Fibroblast of lung (primary cell): ENCODE measurements around the gene GARNL3. TPM values are rescaled to one million over a fixed set of nuclear protein-coding genes. Genes with fewer than 3 reads are reported as not detected.

ENCODE experiments used
- DNase-seq, 2 donors: peaks; one replicate each; pipeline versions ENCODE4 v3.0.0 to v3.0.0-alpha.2; 2010; ENCODE audit warnings: low read depth in 2 of 2
- H2AFZ ChIP-seq: 2 replicates; pipeline ENCODE4 v1.5.1; 2012; ENCODE audit warnings: low read length, control low read depth, inconsistent platforms
- H3K27ac ChIP-seq: 2 replicates; pipeline ENCODE4 v1.5.1; 2011; ENCODE audit warnings: low read length, control low read depth; ENCODE audit not compliant: insufficient read depth
- H3K27me3 ChIP-seq: 2 replicates; pipeline ENCODE4 v1.5.1; 2011; ENCODE audit warnings: mild to moderate bottlenecking, low read length; ENCODE audit not compliant: control insufficient read depth, insufficient read depth
- H3K36me3 ChIP-seq: 2 replicates; pipeline ENCODE4 v1.5.1; 2011; ENCODE audit warnings: low read length; ENCODE audit not compliant: control insufficient read depth, insufficient read depth
- H3K4me1 ChIP-seq: 2 replicates; pipeline ENCODE4 v1.5.1; 2011; ENCODE audit warnings: low read length; ENCODE audit not compliant: control insufficient read depth, insufficient read depth; ENCODE audit errors: extremely low read depth
- H3K4me2 ChIP-seq: 2 replicates; pipeline ENCODE4 v1.5.1; 2011; ENCODE audit warnings: low read length, control low read depth; ENCODE audit not compliant: insufficient read depth; ENCODE audit errors: extremely low read depth
- H3K4me3 ChIP-seq, 4 experiments: fragments of 200-600 bp in 1 of 4; sonication (generic) in 1 of 4; replicated peaks in 1 of 4; 2 replicates each; pipeline ENCODE4 v1.5.1; 2011 to 2016; ENCODE audit warnings: low read length in 4 of 4, low read depth in 3 of 4, mild to moderate bottlenecking in 3 of 4, control low read depth in 2 of 4, inconsistent platforms in 1 of 4, mixed read lengths in 1 of 4; ENCODE audit not compliant: insufficient read depth in 1 of 4; ENCODE audit errors: control extremely low read depth in 1 of 4
- H3K79me2 ChIP-seq: 2 replicates; pipeline ENCODE4 v1.5.1; 2012; ENCODE audit warnings: mild to moderate bottlenecking, low read length, inconsistent platforms; ENCODE audit not compliant: control insufficient read depth, insufficient read depth
- H3K9ac ChIP-seq: 2 replicates; pipeline ENCODE4 v1.5.1; 2011; ENCODE audit warnings: mild to moderate bottlenecking, low read length, control low read depth; ENCODE audit not compliant: insufficient read depth
- H3K9me3 ChIP-seq: 2 replicates; pipeline ENCODE4 v1.5.1; 2012; ENCODE audit warnings: low read depth, low read length; ENCODE audit not compliant: control insufficient read depth, insufficient read depth
- H4K20me1 ChIP-seq: 2 replicates; pipeline ENCODE4 v1.5.1; 2011; ENCODE audit warnings: low read length; ENCODE audit not compliant: control insufficient read depth, insufficient read depth; ENCODE audit errors: extremely low read depth
- EZH2 ChIP-seq: IDR thresholded peaks from 2 replicates; pipeline ENCODE4 v1.5.1; 2012; ENCODE audit warnings: low read length, control low read depth, mild to moderate bottlenecking; ENCODE audit errors: missing control alignments
- polyA plus RNA-seq, 2 donors: library from polyadenylated mRNA; depleted of rRNA in 1 of 2; stranded (reverse) in 1 of 2; unstranded in 1 of 2; fragments of >200 nt; gene quantifications; 2 replicates each; pipeline ENCODE4 v1.2.1, GENCODE V29; 2011 to 2012; ENCODE audit warnings: missing spikeins in 1 of 2
- total RNA-seq: library from RNA; depleted of rRNA; stranded (reverse); fragments of >200 nt; gene quantifications from 2 replicates; pipeline ENCODE4 v1.2.1, GENCODE V29; 2014
- TF ChIP-seq, protein P1 (sequence below), 2 donors: IDR thresholded peaks in 1 of 2; conservative IDR thresholded peaks in 1 of 2; 1 replicate in 1 of 2; 2 replicates in 1 of 2; pipeline ENCODE4 v1.5.1; 2011 to 2012; ENCODE audit warnings: low read length in 2 of 2, control low read depth in 1 of 2, inconsistent platforms in 1 of 2, low read depth in 1 of 2, mild to moderate bottlenecking in 1 of 2

The GARNL3 gene
- total and polyA plus RNA-seq, 2 donors (not counting 1 experiment from before 2014, with no cell fraction given), result 1.5 to 6.4 TPM

DNA sequence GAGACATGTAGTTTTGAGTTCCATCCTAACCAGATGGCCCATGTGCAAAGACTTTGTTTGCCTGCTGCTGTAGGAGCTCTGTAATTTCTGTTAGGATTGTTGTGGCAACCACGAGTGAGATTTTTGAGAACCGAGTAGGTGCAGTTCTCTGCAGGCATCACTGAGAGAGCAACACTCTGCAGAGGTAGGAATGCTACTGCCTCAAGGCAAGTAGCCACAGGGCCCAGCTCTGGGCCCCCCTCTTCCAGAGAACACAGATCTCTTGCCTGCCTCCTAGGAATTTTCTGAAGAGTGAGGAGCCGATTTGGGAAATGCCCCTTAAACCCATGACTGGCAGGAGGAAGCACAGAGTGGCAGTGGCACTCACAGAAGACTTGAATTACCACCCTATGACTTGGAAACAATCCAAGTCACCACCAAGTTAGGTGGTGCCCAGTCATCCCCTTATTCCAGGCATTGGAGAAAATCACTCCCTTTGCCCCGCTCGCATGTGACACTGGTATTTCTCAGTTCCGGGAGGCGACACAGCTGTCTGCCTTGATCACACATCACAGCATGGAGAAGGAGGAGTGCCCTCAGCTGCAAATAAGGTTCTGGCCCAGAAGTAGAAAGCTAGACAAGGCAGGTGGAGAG lies 79.9 kb downstream of the GARNL3 start:
- Histone ChIP-seq H3K79me2 (no peaks in the 10 kb centered on the region), H3K36me3 (no peaks in the 10 kb centered on the region), H3K27me3 (no peaks in the 10 kb centered on the region), H2AFZ (no peak overlapping the region), H3K27ac (no peak overlapping the region), H3K4me1 (no peaks in the 10 kb centered on the region), H3K9ac (no peak overlapping the region), H4K20me1 (no peaks in the 10 kb centered on the region), H3K4me2 (no peak overlapping the region), H3K9me3 (no peaks in the 10 kb centered on the region), H3K4me3 (no peak overlapping the region)
- TF ChIP-seq, protein P1, sequence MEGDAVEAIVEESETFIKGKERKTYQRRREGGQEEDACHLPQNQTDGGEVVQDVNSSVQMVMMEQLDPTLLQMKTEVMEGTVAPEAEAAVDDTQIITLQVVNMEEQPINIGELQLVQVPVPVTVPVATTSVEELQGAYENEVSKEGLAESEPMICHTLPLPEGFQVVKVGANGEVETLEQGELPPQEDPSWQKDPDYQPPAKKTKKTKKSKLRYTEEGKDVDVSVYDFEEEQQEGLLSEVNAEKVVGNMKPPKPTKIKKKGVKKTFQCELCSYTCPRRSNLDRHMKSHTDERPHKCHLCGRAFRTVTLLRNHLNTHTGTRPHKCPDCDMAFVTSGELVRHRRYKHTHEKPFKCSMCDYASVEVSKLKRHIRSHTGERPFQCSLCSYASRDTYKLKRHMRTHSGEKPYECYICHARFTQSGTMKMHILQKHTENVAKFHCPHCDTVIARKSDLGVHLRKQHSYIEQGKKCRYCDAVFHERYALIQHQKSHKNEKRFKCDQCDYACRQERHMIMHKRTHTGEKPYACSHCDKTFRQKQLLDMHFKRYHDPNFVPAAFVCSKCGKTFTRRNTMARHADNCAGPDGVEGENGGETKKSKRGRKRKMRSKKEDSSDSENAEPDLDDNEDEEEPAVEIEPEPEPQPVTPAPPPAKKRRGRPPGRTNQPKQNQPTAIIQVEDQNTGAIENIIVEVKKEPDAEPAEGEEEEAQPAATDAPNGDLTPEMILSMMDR (conservative IDR thresholded peaks at IDR 0.05 in 1 of 2, IDR thresholded peaks at IDR 0.05 in 1 of 2; ENCODE audit: low read depth in 1 of 2, low read length in 2 of 2), result no peak
- no peak for TF ChIP-seq EZH2
- DNase-seq, result peak in 1 of 2 donors; percentile 47

DNA sequence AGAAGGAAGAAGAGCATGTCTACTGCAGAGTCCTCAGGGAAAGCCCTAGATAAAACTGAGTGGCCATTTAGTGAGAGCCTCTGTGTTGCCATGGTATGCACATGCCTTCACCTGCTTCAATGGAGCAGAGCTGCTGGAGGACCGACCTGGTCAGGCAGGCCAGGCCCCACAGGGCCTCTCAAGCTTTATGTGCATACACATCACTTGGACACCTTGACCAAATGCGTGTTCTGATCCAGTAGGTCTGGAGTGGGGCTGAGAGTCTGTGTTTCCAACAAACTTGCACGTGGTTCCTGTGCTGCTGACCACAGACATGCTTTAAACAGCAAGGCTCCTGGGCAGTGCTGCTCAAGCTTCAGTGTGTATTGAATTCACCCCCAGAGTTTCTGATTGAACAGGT lies 81.0 kb downstream of the GARNL3 start:
- H3K36me3 ChIP-seq, result no peaks in the 10 kb centered on the region
- TF ChIP-seq EZH2, result no peak
- TF ChIP-seq, protein P1 (conservative IDR thresholded peaks at IDR 0.05 in 1 of 2, IDR thresholded peaks at IDR 0.05 in 1 of 2; ENCODE audit: low read depth in 1 of 2, low read length in 2 of 2), result no peak
- no peak overlapping the region for H3K27ac ChIP-seq
- H3K4me3 ChIP-seq, result no peak overlapping the region
- DNase-seq, result no peak
- H4K20me1 ChIP-seq, result no peaks in the 10 kb centered on the region
- no peak overlapping the region for H2AFZ ChIP-seq
- no peaks in the 10 kb centered on the region for H3K4me1 ChIP-seq
- no peaks in the 10 kb centered on the region for H3K79me2 ChIP-seq
- no peak overlapping the region for H3K4me2 ChIP-seq
- H3K9ac ChIP-seq, result no peak overlapping the region
- H3K27me3 ChIP-seq, result no peaks in the 10 kb centered on the region
- no peaks in the 10 kb centered on the region for H3K9me3 ChIP-seq

DNA sequence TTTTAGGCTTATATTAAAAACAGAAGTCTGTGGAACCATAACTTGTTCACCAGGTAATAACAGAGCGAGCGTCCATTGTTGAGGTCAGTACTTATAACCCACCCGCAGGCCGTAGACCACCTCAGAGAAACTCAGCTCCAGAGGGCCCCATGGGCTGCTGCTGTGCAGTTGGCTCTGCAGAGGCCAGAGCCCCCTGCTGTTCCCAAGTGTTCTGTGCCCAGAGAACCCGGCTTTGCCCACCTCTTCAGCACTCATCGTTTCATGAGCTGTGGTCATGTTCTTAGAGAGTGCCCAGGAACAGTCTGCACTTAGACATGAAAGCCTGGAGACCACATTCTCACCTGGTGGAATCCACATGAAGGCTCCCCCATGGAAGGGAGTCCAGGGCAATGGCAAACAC lies 82.0 kb downstream of the GARNL3 start:
- H3K9ac ChIP-seq, result no peak overlapping the region
- no peak for DNase-seq
- no peaks in the 10 kb centered on the region for H3K9me3 ChIP-seq
- H3K36me3 ChIP-seq, result no peaks in the 10 kb centered on the region
- H3K4me3 ChIP-seq, result no peak overlapping the region
- no peaks in the 10 kb centered on the region for H4K20me1 ChIP-seq
- no peaks in the 10 kb centered on the region for H3K27me3 ChIP-seq
- no peak overlapping the region for H3K27ac ChIP-seq
- H3K4me2 ChIP-seq, result no peak overlapping the region
- TF ChIP-seq, protein P1 (conservative IDR thresholded peaks at IDR 0.05 in 1 of 2, IDR thresholded peaks at IDR 0.05 in 1 of 2; ENCODE audit: low read depth in 1 of 2, low read length in 2 of 2), result peak in 1 of 2 donors; percentile 42
- no peak for TF ChIP-seq EZH2
- H2AFZ ChIP-seq, result no peak overlapping the region
- H3K79me2 ChIP-seq, result no peaks in the 10 kb centered on the region
- no peaks in the 10 kb centered on the region for H3K4me1 ChIP-seq
